Heart left ventricle (tissue), 16 donors: Measurements from ENCODE around the gene TSNAXIP1. TPM values are rescaled to one million over a fixed set of nuclear protein-coding genes. Genes with fewer than 3 reads are reported as not detected.
A peak's percentile ranks its signal among the peaks of the same experiment; 100 is the strongest.

Source experiments
- ATAC-seq, 4 donors: fragments of 200-7000 bp; cut with Tn5 transposase; one replicate each; pipeline ENCODE4 v1.9.1; 2020 to 2022; ENCODE audit warnings: moderate library complexity in 4 of 4, mild to moderate bottlenecking in 3 of 4, moderate number of reproducible peaks in 1 of 4
- DNase-seq, 5 donors: peaks; one replicate each; pipeline ENCODE4 v3.0.0-alpha.2; 2020
- H3K27ac ChIP-seq, 12 donors: fragments of 200-600 bp; sonication (generic) in 4 of 12; one replicate each; pipeline versions ENCODE4 v1.5.0 to v1.8.0; 2016 to 2022; ENCODE audit warnings: mild to moderate bottlenecking in 2 of 12
- H3K27me3 ChIP-seq, 9 donors: fragments of 200-600 bp; sonication (generic) in 2 of 9; one replicate each; pipeline versions ENCODE4 v1.5.1 to v1.8.0; 2016 to 2022; ENCODE audit warnings: mild to moderate bottlenecking in 3 of 9
- H3K36me3 ChIP-seq, 9 donors: fragments of 200-600 bp; sonication (generic) in 2 of 9; one replicate each; pipeline versions ENCODE4 v1.5.0 to v1.8.0; 2018 to 2022; ENCODE audit warnings: mild to moderate bottlenecking in 2 of 9
- H3K4me1 ChIP-seq, 12 donors: fragments of 200-600 bp; sonication (generic) in 4 of 12; one replicate each; pipeline versions ENCODE4 v1.5.0 to v1.8.0; 2016 to 2022; ENCODE audit warnings: mild to moderate bottlenecking in 3 of 12
- H3K4me3 ChIP-seq, 12 donors: fragments of 200-600 bp; sonication (generic) in 4 of 12; one replicate each; pipeline versions ENCODE4 v1.5.0 to v1.8.0; 2017 to 2022; ENCODE audit warnings: mild to moderate bottlenecking in 9 of 12, moderate library complexity in 4 of 12
- H3K9me3 ChIP-seq, 12 donors: fragments of 200-600 bp; sonication (generic) in 4 of 12; one replicate each; pipeline versions ENCODE4 v1.5.0 to v1.8.0; 2016 to 2022; ENCODE audit warnings: mild to moderate bottlenecking in 1 of 12
- CTCF ChIP-seq, 12 donors: fragments of 200-600 bp; sonication (generic) in 4 of 12; IDR thresholded peaks; one replicate each; pipeline versions ENCODE4 v1.5.0 to v1.8.0; 2018 to 2022; ENCODE audit warnings: antibody characterized with exemption in 12 of 12, mild to moderate bottlenecking in 5 of 12
- POLR2A ChIP-seq, 2 donors: fragments of 450-650 bp; IDR thresholded peaks; one replicate each; pipeline ENCODE4 v1.6.1; 2017; ENCODE audit warnings: antibody characterized with exemption in 2 of 2, mild to moderate bottlenecking in 2 of 2, moderate library complexity in 2 of 2
- WGBS, 4 donors: extraction: QIAGEN DNeasy Blood & Tissue Kit in 2 of 4; methylation state at CpG; one replicate each; pipeline versions ENCODE4 v1.1.5 to v1.1.7; 2013 to 2018; 5-methylcytosine and 5-hydroxymethylcytosine counted together
- intact Hi-C, 10 donors: fragments of 100-400 bp; cut with DNase I; formaldehyde crosslinking; loops; one replicate each; pipeline versions ENCODE4 v1.11.1 to v1.14.2; 2022
- polyA plus RNA-seq, 2 donors: library from polyadenylated mRNA; stranded (reverse); fragments of 200-250 nt; gene quantifications; one replicate each; pipeline ENCODE4 v1.2.3, GENCODE V29; 2013
- total RNA-seq, 9 donors: library from RNA; depleted of rRNA in 2 of 9; stranded (reverse); fragments of >200 nt in 2 of 9; fragmentation: NEBNext Ultra II Directional in 3 of 9; extraction: Animal tissue kit (Norgen Biotek cat#: 25700) in 3 of 9; gene quantifications; one replicate each; pipeline versions ENCODE4 v1.1.0 to v1.2.4, GENCODE V29; 2016 to 2023
- donor health status: ischemic (EF 13 %, LVEDD 7.1; RV severe dilation, severe dysfunction).
- donor health status: healthy with polysubstance abuse.
- donor health status: DM: no; HTN: yes; CAD: no.
- donor health status: DM: no; HTN: no; CAD: no.
- donor health status: ischemic (EF 25% LVEDD 6.9; RV normal size, moderate dysfunction).
- donor health status: ischemic (EF 25% LVEDD 5.7; RV mildly dilated, moderate dysfunction).
- donor health status: healthy.
- donor health status: DM: yes; HTN: yes; CAD: no.
- donor health status: ischemic (EF 35%, LVEDD 5.7; RV mildly dilated, moderate dysfunction).
- donor health status: nonischemic (EF 11% LVEDD 7.7; RV severe dilation, severe dysfunction).
- donor health status: DM: yes; HTN: yes; CAD: no.
- donor health status: PGD.
- donor health status: ischemic (EF 29% LVEDD 5.4; RV normal size, mild dysfunction).
- donor health status: nonischemic (EF 23%, LVEDD 6.1; RV moderate dilation, normal function).

Gene TSNAXIP1
- total and polyA plus RNA-seq, 11 donors, result 0.16 to 0.93 (median 0.57) TPM; not detected in 1

- no peak overlapping the region for H3K27ac ChIP-seq
- peaks cover 0 to 21% (median 7%) of the 10 kb centered on the region in 9 donors for H3K36me3 ChIP-seq
- ATAC-seq, result peak in 1 of 4 donors; percentile 14
- no peak overlapping the region for H3K4me3 ChIP-seq
- TF ChIP-seq POLR2A (IDR thresholded peaks at IDR 0.05), result no peak
- no peak for TF ChIP-seq CTCF (IDR thresholded peaks at IDR 0.05)
- intact Hi-C loops, result no loop called here
- DNase-seq, result no peak
- 91 to 95% (median 93%) methylated on average over 5 of the region's 5 CpGs for WGBS, 4 donors
- H3K27me3 ChIP-seq, result no peaks in the 10 kb centered on the region
- H3K9me3 ChIP-seq, result no peaks in the 10 kb centered on the region
- peaks cover 0 to 23% (median 6%) of the 10 kb centered on the region in 12 donors for H3K4me1 ChIP-seq
Observed at GRCh38 chr16:67763066-67763465, 43.6 kb upstream of the TSNAXIP1 start.

- Histone ChIP-seq H3K4me3 (no peak overlapping the region), H3K27me3 (no peaks in the 10 kb centered on the region), H3K27ac (no peak overlapping the region), H3K36me3 (peaks cover 0 to 27% (median 11%) of the 10 kb centered on the region in 9 donors), H3K9me3 (no peaks in the 10 kb centered on the region), H3K4me1 (peaks cover 0 to 23% (median 6%) of the 10 kb centered on the region in 12 donors)
- intact Hi-C loops, result no loop called here
- 91 to 95% (median 95%) methylated on average over 7 of the region's 7 CpGs for WGBS, 4 donors
- no peak for TF ChIP-seq CTCF (IDR thresholded peaks at IDR 0.05)
- TF ChIP-seq POLR2A (IDR thresholded peaks at IDR 0.05), result no peak
- DNase-seq, result no peak
- ATAC-seq, result no peak
Observed at GRCh38 chr16:67764158-67764667, 42.5 kb upstream of the TSNAXIP1 start.

GRCh38 chr16:67766291-67766690, 40.4 kb upstream of the TSNAXIP1 start:
- Histone ChIP-seq H3K36me3 (peaks cover 0 to 43% (median 25%) of the 10 kb centered on the region in 9 donors), H3K9me3 (no peaks in the 10 kb centered on the region), H3K4me1 (peaks cover 0 to 8% (median 0%) of the 10 kb centered on the region in 12 donors), H3K27ac (no peak overlapping the region), H3K4me3 (no peak overlapping the region), H3K27me3 (no peaks in the 10 kb centered on the region)
- intact Hi-C loops, result no loop called here
- ATAC-seq, result no peak
- DNase-seq, result no peak
- 89 to 94% (median 91%) methylated on average over 4 of the region's 4 CpGs for WGBS, 4 donors
- TF ChIP-seq POLR2A (IDR thresholded peaks at IDR 0.05) (no peak), CTCF (IDR thresholded peaks at IDR 0.05) (no peak)

GRCh38 chr16:67767953-67768352, 38.7 kb upstream of the TSNAXIP1 start:
- 87 to 96% (median 91%) methylated on average over 7 of the region's 7 CpGs for WGBS, 4 donors
- Histone ChIP-seq H3K27me3 (no peaks in the 10 kb centered on the region), H3K4me1 (peaks cover 0 to 17% (median 8%) of the 10 kb centered on the region in 12 donors), H3K27ac (no peak overlapping the region), H3K9me3 (no peaks in the 10 kb centered on the region), H3K36me3 (peaks cover 0 to 48% (median 25%) of the 10 kb centered on the region in 9 donors), H3K4me3 (no peak overlapping the region)
- ATAC-seq (no peak), DNase-seq (no peak)
- intact Hi-C loops, result no loop called here
- TF ChIP-seq POLR2A (IDR thresholded peaks at IDR 0.05), result no peak
- TF ChIP-seq CTCF (IDR thresholded peaks at IDR 0.05), result no peak
